Transverse colon (tissue), 4 donors: ENCODE measurements around the gene C2orf92. TPM values are rescaled to one million over a fixed set of nuclear protein-coding genes. Genes with fewer than 3 reads are reported as not detected.

ENCODE experiments used
- DNase-seq: peaks from one replicate; pipeline ENCODE4 v3.0.0-alpha.2; 2019
- H3K27ac ChIP-seq, 4 donors: fragments of 200-600 bp; sonication (generic); 2 replicates each; pipeline ENCODE4 v1.5.1; 2016 to 2018; ENCODE audit warnings: inconsistent platforms in 4 of 4
- H3K27me3 ChIP-seq: fragments of 200-600 bp; sonication (generic); 2 replicates; pipeline ENCODE4 v1.5.1; 2017; ENCODE audit warnings: inconsistent platforms
- H3K36me3 ChIP-seq, 4 donors: fragments of 200-600 bp; sonication (generic); 2 replicates each; pipeline ENCODE4 v1.5.1; 2017 to 2019; ENCODE audit warnings: inconsistent platforms in 4 of 4
- H3K4me1 ChIP-seq, 4 donors: fragments of 200-600 bp; sonication (generic); 2 replicates each; pipeline ENCODE4 v1.5.1; 2017 to 2020; ENCODE audit warnings: inconsistent platforms in 4 of 4
- H3K4me3 ChIP-seq, 4 donors: fragments of 200-600 bp; sonication (generic); 1 replicate in 1 of 4; 2 replicates in 3 of 4; pipeline versions ENCODE4 v1.5.1 to v1.6.1; 2017 to 2019; ENCODE audit warnings: inconsistent platforms in 4 of 4
- H3K9me3 ChIP-seq, 2 donors: fragments of 200-600 bp; sonication (generic); 2 replicates each; pipeline ENCODE4 v1.5.1; 2017 to 2019; ENCODE audit warnings: inconsistent platforms in 2 of 2
- EP300 ChIP-seq: sonication (generic); formaldehyde crosslinking; IDR thresholded peaks from one replicate; pipeline ENCODE4 v1.6.1; 2017; ENCODE audit warnings: antibody characterized with exemption, low read depth
- POLR2A ChIP-seq: fragments of 450-650 bp; IDR thresholded peaks from one replicate; pipeline ENCODE4 v1.6.1; 2016; ENCODE audit warnings: antibody characterized with exemption, mild to moderate bottlenecking, moderate library complexity
- POLR2AphosphoS5 ChIP-seq, 3 donors: sonication (generic); formaldehyde crosslinking; IDR thresholded peaks; one replicate each; pipeline ENCODE4 v1.6.1; 2016; ENCODE audit warnings: antibody characterized with exemption in 3 of 3
- WGBS, 2 donors: methylation state at CpG; one replicate each; pipeline ENCODE4 v1.1.5; 2018; ENCODE audit warnings: low coverage in 1 of 2; 5-methylcytosine and 5-hydroxymethylcytosine counted together
- in situ Hi-C, 4 donors: fragments of 200-750 bp; cut with MboI; loops; one replicate each; pipeline versions ENCODE4 v1.15.0 to v1.15.1; 2017; ENCODE audit warnings: low sequenced_read_pairs in 3 of 4, low pct_ligation_motif_present in 1 of 4, low pct_unique_long_range_greater_than_20kb in 1 of 4
- intact Hi-C: fragments of 100-400 bp; cut with DNase I; formaldehyde crosslinking; loops from one replicate; pipeline ENCODE4 v1.15.1; 2023; ENCODE audit warnings: low total_unique reads
- small RNA-seq, 4 donors: library from RNA; depleted of rRNA; stranded (forward); fragments of <200 nt; gene quantifications; one replicate each; pipeline ENCODE3, GENCODE V24; 2016
- total RNA-seq, 4 donors: library from RNA; depleted of rRNA; stranded (reverse); fragments of >200 nt; gene quantifications; one replicate each; pipeline ENCODE4 v1.1.0, GENCODE V29; 2016
- TF ChIP-seq, protein P1 (sequence below), 5 experiments: fragments of 200-600 bp in 3 of 5; fragments of 450-650 bp in 2 of 5; sonication (generic) in 3 of 5; IDR thresholded peaks; 1 replicate in 2 of 5; 2 replicates in 3 of 5; pipeline ENCODE4 v1.5.1; 2016 to 2017; ENCODE audit warnings: antibody characterized with exemption in 5 of 5, inconsistent platforms in 3 of 5, mild to moderate bottlenecking in 2 of 5, moderate library complexity in 1 of 5

C2orf92 gene
- total RNA-seq, 4 donors from 2014 or later = 13.8 to 27.3 (median 17.9) TPM

- TF ChIP-seq POLR2A = no peak
- TF ChIP-seq POLR2AphosphoS5 (IDR thresholded peaks at IDR 0.05) = no peak
- no peak for TF ChIP-seq EP300
- TF ChIP-seq, protein P1, sequence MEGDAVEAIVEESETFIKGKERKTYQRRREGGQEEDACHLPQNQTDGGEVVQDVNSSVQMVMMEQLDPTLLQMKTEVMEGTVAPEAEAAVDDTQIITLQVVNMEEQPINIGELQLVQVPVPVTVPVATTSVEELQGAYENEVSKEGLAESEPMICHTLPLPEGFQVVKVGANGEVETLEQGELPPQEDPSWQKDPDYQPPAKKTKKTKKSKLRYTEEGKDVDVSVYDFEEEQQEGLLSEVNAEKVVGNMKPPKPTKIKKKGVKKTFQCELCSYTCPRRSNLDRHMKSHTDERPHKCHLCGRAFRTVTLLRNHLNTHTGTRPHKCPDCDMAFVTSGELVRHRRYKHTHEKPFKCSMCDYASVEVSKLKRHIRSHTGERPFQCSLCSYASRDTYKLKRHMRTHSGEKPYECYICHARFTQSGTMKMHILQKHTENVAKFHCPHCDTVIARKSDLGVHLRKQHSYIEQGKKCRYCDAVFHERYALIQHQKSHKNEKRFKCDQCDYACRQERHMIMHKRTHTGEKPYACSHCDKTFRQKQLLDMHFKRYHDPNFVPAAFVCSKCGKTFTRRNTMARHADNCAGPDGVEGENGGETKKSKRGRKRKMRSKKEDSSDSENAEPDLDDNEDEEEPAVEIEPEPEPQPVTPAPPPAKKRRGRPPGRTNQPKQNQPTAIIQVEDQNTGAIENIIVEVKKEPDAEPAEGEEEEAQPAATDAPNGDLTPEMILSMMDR (IDR thresholded peaks at IDR 0.05) = no peak
- WGBS, 2 donors = 55 to 80% methylated on average over 1 to 3 of the region's 3 CpGs
- Histone ChIP-seq H3K4me1 (peaks cover 0 to 4% (median 0%) of the 10 kb centered on the region in 4 donors), H3K9me3 (no peaks in the 10 kb centered on the region), H3K4me3 (no peak overlapping the region), H3K36me3 (peaks cover 0 to 11% (median 5%) of the 10 kb centered on the region in 4 donors), H3K27me3 (no peaks in the 10 kb centered on the region), H3K27ac (no peak overlapping the region)
- DNase-seq = no peak
- in situ Hi-C loops = no loop called here
- intact Hi-C loops = no loop called here
These were observed 82.2 kb downstream of the C2orf92 start for GRCh38 chr2:97751752-97752151.

Small RNAs within 50 kb of the gene (small RNA-seq; reads per million reads assigned to genes)
- 0 to 0.35 (median 0.14) reads per million in 4 donors for gene RNU4-8P

Other genes starting within 250 kb of the C2orf92 start
- gene ANKRD36B, start 79.8 kb upstream of the C2orf92 start, total RNA-seq = 10 to 100 TPM; 26.6 to 98.7 (median 87.2) TPM
- gene COX5B, start 23.7 kb upstream of the C2orf92 start, total RNA-seq = 100 to 1,000 TPM; 464 to 811 (median 612) TPM
- 100 to 1,000 TPM in 2 of 4 donors, 10 to 100 TPM in 2; 66.8 to 157 (median 119) TPM for gene ACTR1B, start 5.7 kb upstream of the C2orf92 start, total RNA-seq
- 10 to 100 TPM in 2 of 4 donors, 1 to 10 TPM in 2; 2.6 to 16.1 (median 12.0) TPM for gene ZAP70, start 43.9 kb downstream of the C2orf92 start, total RNA-seq